Measurements from ENCODE around the gene CYP2F1. TPM values are rescaled to one million over a fixed set of nuclear protein-coding genes. Genes with fewer than 3 reads are reported as not detected.

Gene CYP2F1
- total RNA-seq, 1 donor from 2014 or later, result not detected

DNA sequence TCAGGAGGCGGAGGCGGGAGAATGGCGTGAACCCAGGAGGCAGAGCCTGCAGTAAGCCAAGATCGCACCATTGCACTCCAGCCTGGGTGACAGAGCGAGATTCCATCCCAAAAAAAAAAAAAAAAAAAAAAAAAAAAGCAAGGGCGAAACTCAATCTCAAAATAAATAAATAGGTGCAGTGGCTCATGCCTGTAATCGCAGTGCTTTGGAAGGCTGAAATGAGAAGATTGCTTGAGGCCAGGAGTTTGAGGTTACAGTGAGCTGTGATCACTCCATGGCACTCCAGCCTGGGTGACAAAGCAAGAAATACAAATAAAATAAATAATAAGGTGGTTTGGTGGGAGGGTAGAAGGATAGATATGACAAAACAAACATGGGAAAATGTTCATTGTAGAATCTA is 39.8 kb downstream of the CYP2F1 start:
- DNase-seq (ENCODE audit: low read depth), result no peak
- H3K27me3 ChIP-seq (ENCODE audit: control insufficient read depth, insufficient read depth, low read length), result no peaks in the 10 kb centered on the region
- TF ChIP-seq, protein P1, sequence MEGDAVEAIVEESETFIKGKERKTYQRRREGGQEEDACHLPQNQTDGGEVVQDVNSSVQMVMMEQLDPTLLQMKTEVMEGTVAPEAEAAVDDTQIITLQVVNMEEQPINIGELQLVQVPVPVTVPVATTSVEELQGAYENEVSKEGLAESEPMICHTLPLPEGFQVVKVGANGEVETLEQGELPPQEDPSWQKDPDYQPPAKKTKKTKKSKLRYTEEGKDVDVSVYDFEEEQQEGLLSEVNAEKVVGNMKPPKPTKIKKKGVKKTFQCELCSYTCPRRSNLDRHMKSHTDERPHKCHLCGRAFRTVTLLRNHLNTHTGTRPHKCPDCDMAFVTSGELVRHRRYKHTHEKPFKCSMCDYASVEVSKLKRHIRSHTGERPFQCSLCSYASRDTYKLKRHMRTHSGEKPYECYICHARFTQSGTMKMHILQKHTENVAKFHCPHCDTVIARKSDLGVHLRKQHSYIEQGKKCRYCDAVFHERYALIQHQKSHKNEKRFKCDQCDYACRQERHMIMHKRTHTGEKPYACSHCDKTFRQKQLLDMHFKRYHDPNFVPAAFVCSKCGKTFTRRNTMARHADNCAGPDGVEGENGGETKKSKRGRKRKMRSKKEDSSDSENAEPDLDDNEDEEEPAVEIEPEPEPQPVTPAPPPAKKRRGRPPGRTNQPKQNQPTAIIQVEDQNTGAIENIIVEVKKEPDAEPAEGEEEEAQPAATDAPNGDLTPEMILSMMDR (IDR thresholded peaks at IDR 0.05; ENCODE audit: insufficient read depth, low read length, poor library complexity, severe bottlenecking), result no peak
- no peak overlapping the region for H3K4me3 ChIP-seq (ENCODE audit: low read depth, low read length)
- H3K36me3 ChIP-seq (ENCODE audit: control insufficient read depth, insufficient read depth, low read length), result no peaks in the 10 kb centered on the region

DNA sequence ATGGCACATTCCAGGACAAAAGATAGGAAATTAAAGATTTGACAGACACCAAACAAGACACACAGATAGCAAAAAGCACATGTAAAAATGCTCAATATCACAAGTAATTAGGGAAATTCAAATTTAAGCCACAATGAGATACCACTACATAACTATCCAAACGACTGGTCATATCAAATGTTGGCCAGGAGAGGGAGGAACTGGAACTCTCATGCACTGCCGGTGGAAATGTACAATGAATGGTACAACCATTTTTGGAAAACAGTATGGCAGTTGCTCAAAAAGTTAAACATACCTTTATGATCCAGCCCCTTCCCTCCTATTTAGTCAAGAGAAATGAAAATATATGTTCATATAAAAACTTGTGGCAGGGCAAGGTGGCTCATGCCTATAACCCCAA is 42.0 kb downstream of the CYP2F1 start:
- TF ChIP-seq, protein P1 (IDR thresholded peaks at IDR 0.05; ENCODE audit: insufficient read depth, low read length, poor library complexity, severe bottlenecking), result no peak
- DNase-seq (ENCODE audit: low read depth), result no peak
- H3K4me3 ChIP-seq (ENCODE audit: low read depth, low read length), result no peak overlapping the region
- no peaks in the 10 kb centered on the region for H3K27me3 ChIP-seq (ENCODE audit: control insufficient read depth, insufficient read depth, low read length)
- no peaks in the 10 kb centered on the region for H3K36me3 ChIP-seq (ENCODE audit: control insufficient read depth, insufficient read depth, low read length)

DNA sequence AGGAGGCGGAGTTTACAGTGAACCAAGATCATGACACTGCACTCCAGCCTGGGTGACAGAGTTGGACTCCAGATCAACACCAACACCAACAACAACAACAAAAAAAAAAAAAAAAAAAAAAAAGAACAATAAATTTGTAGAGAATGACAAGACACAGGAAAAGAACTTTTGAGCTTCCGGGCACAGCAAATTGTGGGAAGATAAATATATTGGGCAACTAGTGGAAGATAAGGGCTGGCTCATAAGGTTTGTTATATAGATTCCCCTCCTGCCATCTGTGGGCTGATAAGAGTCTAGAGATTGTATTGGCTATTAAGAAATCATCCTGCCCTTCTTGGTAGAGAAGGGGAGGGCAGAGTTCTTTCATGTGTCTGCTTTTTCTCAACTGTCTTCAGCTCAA is 45.6 kb downstream of the CYP2F1 start:
- Histone ChIP-seq H3K27me3 (ENCODE audit: control insufficient read depth, insufficient read depth, low read length) (no peaks in the 10 kb centered on the region), H3K36me3 (ENCODE audit: control insufficient read depth, insufficient read depth, low read length) (no peaks in the 10 kb centered on the region), H3K4me3 (ENCODE audit: low read depth, low read length) (no peak overlapping the region)
- DNase-seq (ENCODE audit: low read depth), result no peak
- TF ChIP-seq, protein P1 (IDR thresholded peaks at IDR 0.05; ENCODE audit: insufficient read depth, low read length, poor library complexity, severe bottlenecking), result no peak

DNA sequence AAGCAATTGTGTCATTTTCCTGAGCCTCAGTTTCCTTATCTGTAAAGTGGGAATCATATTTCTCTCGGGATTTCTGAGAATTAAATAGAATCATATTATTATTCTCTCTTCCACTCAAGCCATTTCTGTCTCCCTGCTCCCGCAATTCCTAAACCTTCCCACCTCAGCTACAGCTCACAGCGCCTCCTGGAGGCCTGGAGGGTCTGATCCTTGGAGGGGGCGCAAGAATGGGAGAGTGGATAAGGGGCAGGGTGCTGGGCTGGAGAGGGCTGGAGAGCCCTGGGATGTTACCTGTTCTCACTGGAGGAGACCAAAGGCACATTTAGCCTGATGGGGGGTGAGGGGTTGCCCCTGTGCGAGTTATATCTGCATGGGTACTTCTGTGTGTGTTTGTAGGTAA is 47.7 kb downstream of the CYP2F1 start:
- Histone ChIP-seq H3K27me3 (ENCODE audit: control insufficient read depth, insufficient read depth, low read length) (no peaks in the 10 kb centered on the region), H3K36me3 (ENCODE audit: control insufficient read depth, insufficient read depth, low read length) (no peaks in the 10 kb centered on the region), H3K4me3 (ENCODE audit: low read depth, low read length) (no peak overlapping the region)
- TF ChIP-seq, protein P1 (IDR thresholded peaks at IDR 0.05; ENCODE audit: insufficient read depth, low read length, poor library complexity, severe bottlenecking), result no peak
- DNase-seq (ENCODE audit: low read depth), result no peak

DNA sequence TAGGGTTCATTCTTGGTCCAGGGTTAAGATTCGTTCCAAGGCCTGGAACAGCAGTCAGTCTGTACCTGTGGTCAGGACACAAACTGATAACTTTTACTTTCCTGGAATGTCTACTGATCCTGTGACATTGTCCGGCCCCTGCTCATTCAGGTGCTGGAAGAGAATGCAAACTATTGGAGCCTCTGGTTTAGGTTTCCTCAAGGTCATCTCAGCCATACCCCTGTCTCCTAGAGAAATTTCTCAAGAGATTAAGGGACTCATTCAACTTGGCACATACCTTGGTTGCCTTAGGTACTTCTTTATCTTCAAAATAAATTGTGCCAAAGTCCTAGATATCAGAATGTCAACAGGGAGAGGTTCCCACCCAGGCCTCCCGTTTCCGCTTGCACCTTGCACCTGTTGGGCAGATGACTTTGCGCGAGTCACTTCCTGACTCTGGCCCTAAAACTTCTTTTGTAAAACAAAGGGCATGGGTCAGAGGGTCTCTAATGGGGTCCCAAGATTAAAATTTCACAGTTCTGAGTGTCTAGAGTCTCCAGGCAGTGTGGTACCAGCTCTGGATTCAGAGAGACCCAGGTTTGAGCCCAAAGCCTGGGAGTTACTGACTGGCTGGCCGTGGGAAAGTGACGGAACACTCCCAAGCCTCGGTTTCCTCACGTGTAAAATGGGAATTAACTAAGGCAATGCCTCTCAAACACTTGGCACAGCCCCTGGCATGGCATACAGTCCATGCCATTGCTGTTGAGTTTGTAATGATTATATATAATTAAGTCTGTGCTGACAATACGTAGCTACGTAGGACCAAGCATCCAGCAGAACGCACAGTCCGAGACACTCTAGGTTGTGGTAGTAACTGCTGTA is 52.9 kb downstream of the CYP2F1 start:
- Histone ChIP-seq H3K36me3 (ENCODE audit: control insufficient read depth, insufficient read depth, low read length) (no peaks in the 10 kb centered on the region), H3K27me3 (ENCODE audit: control insufficient read depth, insufficient read depth, low read length) (no peaks in the 10 kb centered on the region), H3K4me3 (ENCODE audit: low read depth, low read length) (no peak overlapping the region)
- no peak for DNase-seq (ENCODE audit: low read depth)
- TF ChIP-seq, protein P1 (IDR thresholded peaks at IDR 0.05; ENCODE audit: insufficient read depth, low read length, poor library complexity, severe bottlenecking), result no peak
